Measurements from ENCODE around the gene CALML6. TPM values are rescaled to one million over a fixed set of nuclear protein-coding genes. Genes with fewer than 3 reads are reported as not detected.

Gene CALML6
- total and polyA plus RNA-seq, 10 of the 15 experiments (the other 5 are each of a cell fraction or from before 2014, with no cell fraction given), result 0.07 to 1.3 (median 0.21) TPM; not detected in 5

DNA sequence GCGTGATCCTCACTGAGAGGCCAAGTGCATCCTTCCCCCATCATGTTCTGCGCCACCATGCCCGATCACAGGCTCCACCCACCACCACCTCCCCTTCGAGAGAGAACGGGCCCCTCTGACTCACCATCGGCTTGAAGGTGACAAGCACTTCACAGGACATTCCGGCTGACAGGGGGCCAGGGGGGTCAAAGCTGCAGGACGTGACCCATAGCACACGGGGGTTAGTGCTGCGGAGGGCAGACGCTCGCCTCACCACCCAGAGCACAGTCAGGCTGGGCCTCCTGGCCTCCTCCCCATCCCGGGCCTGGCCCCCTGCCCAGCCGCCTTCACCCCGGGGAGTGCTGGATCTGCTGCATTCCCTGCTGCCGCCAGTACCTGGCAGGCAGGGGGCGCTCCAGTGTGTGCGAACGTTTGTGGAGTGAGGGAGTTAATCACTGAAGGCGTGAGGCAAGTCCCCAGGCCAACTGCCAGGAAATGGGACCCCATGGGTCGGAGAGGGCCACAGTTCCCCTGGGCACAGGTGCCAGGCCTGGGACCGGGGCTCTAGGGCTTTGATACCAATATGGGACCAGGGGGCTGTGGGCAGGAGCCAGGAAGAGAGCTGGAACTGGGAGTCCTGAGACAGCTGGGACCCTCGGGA lies 44.9 kb downstream of the CALML6 start:
- ChIA-PET RAD21 (ENCODE audit: unreplicated experiment) (no interaction called here), CTCF (interaction anchor here (1.0 to 3.9 kb wide), 4 partner anchors 12 to 86 kb away, joined by 3 to 17 read pairs (median 4); no protein-coding TSS in a partner anchor), SMC1A (ENCODE audit: uncharacterized antibody, unreplicated experiment) (interaction anchor here (0.8 kb wide), 1 partner anchor 42 kb away, joined by 3 read pairs; no protein-coding TSS in a partner anchor), POLR2A (no interaction called here)
- Histone ChIP-seq H3K36me3 (ENCODE audit: control insufficient read depth in 2 of 2, insufficient read depth in 2 of 2, low read length in 1 of 2) (no peaks in the 10 kb centered on the region), H3K4me2 (ENCODE audit: control insufficient read depth, insufficient read depth) (no peak overlapping the region), H3K9me3 (replicated peaks; ENCODE audit: control insufficient read depth, insufficient read depth, low read length) (no peaks in the 10 kb centered on the region), H3K27me3 (replicated peaks in 1 of 2; ENCODE audit: control insufficient read depth in 2 of 2, insufficient read depth in 2 of 2, low read length in 1 of 2) (peaks cover 0 to 3% of the 10 kb centered on the region in 2 experiments; a peak in 1 of 4 replicates), H3K9ac (ENCODE audit: control insufficient read depth, insufficient read depth, low read length) (no peak overlapping the region), H3K27ac (ENCODE audit: control insufficient read depth, insufficient read depth) (no peak overlapping the region), H2AFZ (ENCODE audit: control insufficient read depth, low read depth, low read length) (no peak overlapping the region), H4K20me1 (ENCODE audit: control insufficient read depth, insufficient read depth) (no peaks in the 10 kb centered on the region), H3K4me3 (no peak overlapping the region), H3K79me2 (ENCODE audit: control insufficient read depth, insufficient read depth, low read length) (no peaks in the 10 kb centered on the region), H3K4me1 (ENCODE audit: control insufficient read depth, insufficient read depth, low read length) (no peaks in the 10 kb centered on the region)
- DNase-seq (ENCODE audit: low read depth, low spot score), result no peak
- 11% methylated on average over 23 of the region's 23 CpGs for WGBS (ENCODE audit: insufficient coverage, insufficient replicate concordance, low lambda C conversion rate, missing lambda C conversion rate)
- ATAC-seq, result peak; percentile 78
- no TSS peak for BruUV-seq (replicated peaks)
- in situ Hi-C loops (cut with MboI) (loop anchor here (25.0 kb wide), 1 partner anchor 827 kb away; no protein-coding TSS in a partner anchor), intact Hi-C loops (cut with micrococcal nuclease; ENCODE audit: unreplicated experiment) (loop anchor here (1.0 to 5.0 kb wide), 2 partner anchors 86 to 212 kb away; no protein-coding TSS in a partner anchor)
- FAIRE-seq, result no peak
- TF ChIP-seq NBN (IDR thresholded peaks at IDR 0.05), result no peak
- no peak for TF ChIP-seq DPF2 (IDR thresholded peaks at IDR 0.05)
- TF ChIP-seq, protein P1, sequence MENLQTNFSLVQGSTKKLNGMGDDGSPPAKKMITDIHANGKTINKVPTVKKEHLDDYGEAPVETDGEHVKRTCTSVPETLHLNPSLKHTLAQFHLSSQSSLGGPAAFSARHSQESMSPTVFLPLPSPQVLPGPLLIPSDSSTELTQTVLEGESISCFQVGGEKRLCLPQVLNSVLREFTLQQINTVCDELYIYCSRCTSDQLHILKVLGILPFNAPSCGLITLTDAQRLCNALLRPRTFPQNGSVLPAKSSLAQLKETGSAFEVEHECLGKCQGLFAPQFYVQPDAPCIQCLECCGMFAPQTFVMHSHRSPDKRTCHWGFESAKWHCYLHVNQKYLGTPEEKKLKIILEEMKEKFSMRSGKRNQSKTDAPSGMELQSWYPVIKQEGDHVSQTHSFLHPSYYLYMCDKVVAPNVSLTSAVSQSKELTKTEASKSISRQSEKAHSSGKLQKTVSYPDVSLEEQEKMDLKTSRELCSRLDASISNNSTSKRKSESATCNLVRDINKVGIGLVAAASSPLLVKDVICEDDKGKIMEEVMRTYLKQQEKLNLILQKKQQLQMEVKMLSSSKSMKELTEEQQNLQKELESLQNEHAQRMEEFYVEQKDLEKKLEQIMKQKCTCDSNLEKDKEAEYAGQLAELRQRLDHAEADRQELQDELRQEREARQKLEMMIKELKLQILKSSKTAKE (IDR thresholded peaks at IDR 0.05; ENCODE audit: low read depth, poor library complexity, severe bottlenecking), result no peak
- TF ChIP-seq PML (IDR thresholded peaks at IDR 0.05; ENCODE audit: low read length), result no peak
- no peak for TF ChIP-seq ZBED1 (IDR thresholded peaks at IDR 0.05; ENCODE audit: borderline replicate concordance)
- no peak for TF ChIP-seq MTA3 (IDR thresholded peaks at IDR 0.05; ENCODE audit: borderline replicate concordance, low read length)
- TF ChIP-seq, protein P2, sequence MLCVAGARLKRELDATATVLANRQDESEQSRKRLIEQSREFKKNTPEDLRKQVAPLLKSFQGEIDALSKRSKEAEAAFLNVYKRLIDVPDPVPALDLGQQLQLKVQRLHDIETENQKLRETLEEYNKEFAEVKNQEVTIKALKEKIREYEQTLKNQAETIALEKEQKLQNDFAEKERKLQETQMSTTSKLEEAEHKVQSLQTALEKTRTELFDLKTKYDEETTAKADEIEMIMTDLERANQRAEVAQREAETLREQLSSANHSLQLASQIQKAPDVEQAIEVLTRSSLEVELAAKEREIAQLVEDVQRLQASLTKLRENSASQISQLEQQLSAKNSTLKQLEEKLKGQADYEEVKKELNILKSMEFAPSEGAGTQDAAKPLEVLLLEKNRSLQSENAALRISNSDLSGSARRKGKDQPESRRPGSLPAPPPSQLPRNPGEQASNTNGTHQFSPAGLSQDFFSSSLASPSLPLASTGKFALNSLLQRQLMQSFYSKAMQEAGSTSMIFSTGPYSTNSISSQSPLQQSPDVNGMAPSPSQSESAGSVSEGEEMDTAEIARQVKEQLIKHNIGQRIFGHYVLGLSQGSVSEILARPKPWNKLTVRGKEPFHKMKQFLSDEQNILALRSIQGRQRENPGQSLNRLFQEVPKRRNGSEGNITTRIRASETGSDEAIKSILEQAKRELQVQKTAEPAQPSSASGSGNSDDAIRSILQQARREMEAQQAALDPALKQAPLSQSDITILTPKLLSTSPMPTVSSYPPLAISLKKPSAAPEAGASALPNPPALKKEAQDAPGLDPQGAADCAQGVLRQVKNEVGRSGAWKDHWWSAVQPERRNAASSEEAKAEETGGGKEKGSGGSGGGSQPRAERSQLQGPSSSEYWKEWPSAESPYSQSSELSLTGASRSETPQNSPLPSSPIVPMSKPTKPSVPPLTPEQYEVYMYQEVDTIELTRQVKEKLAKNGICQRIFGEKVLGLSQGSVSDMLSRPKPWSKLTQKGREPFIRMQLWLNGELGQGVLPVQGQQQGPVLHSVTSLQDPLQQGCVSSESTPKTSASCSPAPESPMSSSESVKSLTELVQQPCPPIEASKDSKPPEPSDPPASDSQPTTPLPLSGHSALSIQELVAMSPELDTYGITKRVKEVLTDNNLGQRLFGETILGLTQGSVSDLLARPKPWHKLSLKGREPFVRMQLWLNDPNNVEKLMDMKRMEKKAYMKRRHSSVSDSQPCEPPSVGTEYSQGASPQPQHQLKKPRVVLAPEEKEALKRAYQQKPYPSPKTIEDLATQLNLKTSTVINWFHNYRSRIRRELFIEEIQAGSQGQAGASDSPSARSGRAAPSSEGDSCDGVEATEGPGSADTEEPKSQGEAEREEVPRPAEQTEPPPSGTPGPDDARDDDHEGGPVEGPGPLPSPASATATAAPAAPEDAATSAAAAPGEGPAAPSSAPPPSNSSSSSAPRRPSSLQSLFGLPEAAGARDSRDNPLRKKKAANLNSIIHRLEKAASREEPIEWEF (IDR thresholded peaks at IDR 0.05; ENCODE audit: insufficient replicate concordance, low read depth, low read length), result no peak
- no peak for TF ChIP-seq SUZ12 (IDR thresholded peaks at IDR 0.05; ENCODE audit: unreplicated experiment)
- TF ChIP-seq RAD21 (IDR thresholded peaks at IDR 0.05; ENCODE audit: insufficient read depth, low read depth, low read length), result peak; percentile 63
- no peak for TF ChIP-seq ZNF24 (IDR thresholded peaks at IDR 0.05)
- TF ChIP-seq TCF12 (IDR thresholded peaks at IDR 0.05; ENCODE audit: low read depth, low read length), result no peak
- no peak for TF ChIP-seq HDGF (IDR thresholded peaks at IDR 0.05)
- TF ChIP-seq FOXK2 (IDR thresholded peaks at IDR 0.05), result no peak
- TF ChIP-seq, protein P3, sequence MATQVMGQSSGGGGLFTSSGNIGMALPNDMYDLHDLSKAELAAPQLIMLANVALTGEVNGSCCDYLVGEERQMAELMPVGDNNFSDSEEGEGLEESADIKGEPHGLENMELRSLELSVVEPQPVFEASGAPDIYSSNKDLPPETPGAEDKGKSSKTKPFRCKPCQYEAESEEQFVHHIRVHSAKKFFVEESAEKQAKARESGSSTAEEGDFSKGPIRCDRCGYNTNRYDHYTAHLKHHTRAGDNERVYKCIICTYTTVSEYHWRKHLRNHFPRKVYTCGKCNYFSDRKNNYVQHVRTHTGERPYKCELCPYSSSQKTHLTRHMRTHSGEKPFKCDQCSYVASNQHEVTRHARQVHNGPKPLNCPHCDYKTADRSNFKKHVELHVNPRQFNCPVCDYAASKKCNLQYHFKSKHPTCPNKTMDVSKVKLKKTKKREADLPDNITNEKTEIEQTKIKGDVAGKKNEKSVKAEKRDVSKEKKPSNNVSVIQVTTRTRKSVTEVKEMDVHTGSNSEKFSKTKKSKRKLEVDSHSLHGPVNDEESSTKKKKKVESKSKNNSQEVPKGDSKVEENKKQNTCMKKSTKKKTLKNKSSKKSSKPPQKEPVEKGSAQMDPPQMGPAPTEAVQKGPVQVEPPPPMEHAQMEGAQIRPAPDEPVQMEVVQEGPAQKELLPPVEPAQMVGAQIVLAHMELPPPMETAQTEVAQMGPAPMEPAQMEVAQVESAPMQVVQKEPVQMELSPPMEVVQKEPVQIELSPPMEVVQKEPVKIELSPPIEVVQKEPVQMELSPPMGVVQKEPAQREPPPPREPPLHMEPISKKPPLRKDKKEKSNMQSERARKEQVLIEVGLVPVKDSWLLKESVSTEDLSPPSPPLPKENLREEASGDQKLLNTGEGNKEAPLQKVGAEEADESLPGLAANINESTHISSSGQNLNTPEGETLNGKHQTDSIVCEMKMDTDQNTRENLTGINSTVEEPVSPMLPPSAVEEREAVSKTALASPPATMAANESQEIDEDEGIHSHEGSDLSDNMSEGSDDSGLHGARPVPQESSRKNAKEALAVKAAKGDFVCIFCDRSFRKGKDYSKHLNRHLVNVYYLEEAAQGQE (IDR thresholded peaks at IDR 0.05; ENCODE audit: low read depth, low read length), result no peak

All from GM12878 (cell line).